Brain microvascular endothelial cell (primary cell): Measurements from ENCODE around the gene EXOC4.
"Not testable (repeated sequence)": the region's sequence is repeated elsewhere in the genome, so short reads cannot be mapped to it uniquely, and the experiment has no call there.

ENCODE experiments used
- DNase-seq: peaks from one replicate; pipeline ENCODE4 v3.0.0-alpha.2; 2020
- H3K27ac ChIP-seq: fragments of 250-450 bp; sonication (Bioruptor Pico); 2 replicates; pipeline ENCODE4 v1.5.1; 2020; ENCODE audit warnings: mild to moderate bottlenecking, moderate library complexity
- H3K27me3 ChIP-seq: fragments of 250-450 bp; sonication (Bioruptor Pico); replicated peaks from 2 replicates; pipeline ENCODE4 v1.5.1; 2020; ENCODE audit warnings: mild to moderate bottlenecking
- H3K36me3 ChIP-seq: fragments of 250-450 bp; sonication (Bioruptor Pico); replicated peaks from 2 replicates; pipeline ENCODE4 v1.5.1; 2020; ENCODE audit warnings: mild to moderate bottlenecking
- H3K4me3 ChIP-seq: 2 replicates; pipeline ENCODE4 v1.5.1; 2011; ENCODE audit warnings: low read depth, mild to moderate bottlenecking, control low read depth, low read length, moderate library complexity
- CTCF ChIP-seq: IDR thresholded peaks from 2 replicates; pipeline ENCODE4 v1.5.1; 2011; ENCODE audit warnings: low read depth, mild to moderate bottlenecking, moderate library complexity, low read length, control low read depth, inconsistent platforms; ENCODE audit errors: missing control alignments
- in situ Hi-C: cut with HindIII; loops from 2 replicates; pipeline ENCODE4 v1.10.0; 2017; ENCODE audit warnings: low sequenced_read_pairs, low pct_ligation_motif_present

EXOC4 gene

GRCh38 chr7:133773601-133774000 is 520.7 kb downstream of the EXOC4 start:
- DNase-seq = no peak
- no peak overlapping the region for H3K4me3 ChIP-seq
- in situ Hi-C loops = no loop called here
- H3K27ac ChIP-seq = no peak overlapping the region
- no peaks in the 10 kb centered on the region for H3K27me3 ChIP-seq
- TF ChIP-seq CTCF = no peak
- no peaks in the 10 kb centered on the region for H3K36me3 ChIP-seq

GRCh38 chr7:133775201-133775600 is 522.3 kb downstream of the EXOC4 start:
- no peak for DNase-seq
- in situ Hi-C loops = no loop called here
- TF ChIP-seq CTCF = no peak
- Histone ChIP-seq H3K27ac (no peak overlapping the region), H3K27me3 (no peaks in the 10 kb centered on the region), H3K4me3 (no peak overlapping the region), H3K36me3 (no peaks in the 10 kb centered on the region)

GRCh38 chr7:133776266-133776665 is 523.4 kb downstream of the EXOC4 start:
- in situ Hi-C loops = no loop called here
- H3K36me3 ChIP-seq = no peaks in the 10 kb centered on the region
- no peak for TF ChIP-seq CTCF
- H3K27ac ChIP-seq = no peak overlapping the region
- no peak for DNase-seq
- no peak overlapping the region for H3K4me3 ChIP-seq
- H3K27me3 ChIP-seq = no peaks in the 10 kb centered on the region

- in situ Hi-C loops = no loop called here
- Histone ChIP-seq H3K4me3 (no peak overlapping the region), H3K27me3 (no peaks in the 10 kb centered on the region), H3K36me3 (no peaks in the 10 kb centered on the region), H3K27ac (no peak overlapping the region)
- no peak for DNase-seq
- no peak for TF ChIP-seq CTCF
These were observed 524.8 kb downstream of the EXOC4 start for GRCh38 chr7:133777701-133778100.

GRCh38 chr7:133778472-133778871 is 525.6 kb downstream of the EXOC4 start:
- H3K36me3 ChIP-seq = no peaks in the 10 kb centered on the region
- no peak for TF ChIP-seq CTCF
- in situ Hi-C loops = no loop called here
- H3K4me3 ChIP-seq = no peak overlapping the region
- H3K27me3 ChIP-seq = no peaks in the 10 kb centered on the region
- DNase-seq = no peak
- no peak overlapping the region for H3K27ac ChIP-seq

GRCh38 chr7:133779538-133779937 is 526.7 kb downstream of the EXOC4 start:
- H3K27me3 ChIP-seq, DNase-seq, H3K4me3 ChIP-seq, H3K36me3 ChIP-seq, H3K27ac ChIP-seq, in situ Hi-C loops: not testable (repeated sequence)
